ENCODE measurements around the gene KIF16B.

The KIF16B gene

GRCh38 chr20:16576219-16576618 lies 3.0 kb upstream of the KIF16B start:
- TF ChIP-seq CTCF (IDR thresholded peaks at IDR 0.05; ENCODE audit: low read depth, low read length): no peak
- Histone ChIP-seq H3K4me3 (ENCODE audit: low read depth, low read length) (no peak overlapping the region), H3K27me3 (ENCODE audit: insufficient read depth, low read depth, severe bottlenecking) (no peaks in the 10 kb centered on the region), H3K9me3 (ENCODE audit: severe bottlenecking) (no peaks in the 10 kb centered on the region), H3K27ac (no peak overlapping the region), H3K36me3 (no peaks in the 10 kb centered on the region)
- DNase-seq: no peak

- Histone ChIP-seq H3K27me3 (ENCODE audit: insufficient read depth, low read depth, severe bottlenecking) (no peaks in the 10 kb centered on the region), H3K27ac (peak overlapping the region; percentile 54), H3K4me3 (ENCODE audit: low read depth, low read length) (peak overlapping the region; percentile 58), H3K36me3 (no peaks in the 10 kb centered on the region), H3K9me3 (ENCODE audit: severe bottlenecking) (no peaks in the 10 kb centered on the region)
- DNase-seq: peak; percentile 17
- no peak for TF ChIP-seq CTCF (IDR thresholded peaks at IDR 0.05; ENCODE audit: low read depth, low read length)
Observed at GRCh38 chr20:16575390-16576140, 2.3 kb upstream of the KIF16B start.

GRCh38 chr20:16574656-16575355 lies 1.6 kb upstream of the KIF16B start:
- Histone ChIP-seq H3K27me3 (ENCODE audit: insufficient read depth, low read depth, severe bottlenecking) (no peaks in the 10 kb centered on the region), H3K27ac (peak overlapping the region; percentile 54), H3K4me3 (ENCODE audit: low read depth, low read length) (peak overlapping the region; percentile 58)

GRCh38 chr20:16571333-16571732 lies 1.9 kb downstream of the KIF16B start:
- no peak overlapping the region for H3K4me3 ChIP-seq (ENCODE audit: low read depth, low read length)
- no peaks in the 10 kb centered on the region for H3K9me3 ChIP-seq (ENCODE audit: severe bottlenecking)
- no peaks in the 10 kb centered on the region for H3K27me3 ChIP-seq (ENCODE audit: insufficient read depth, low read depth, severe bottlenecking)
- TF ChIP-seq CTCF (IDR thresholded peaks at IDR 0.05; ENCODE audit: low read depth, low read length): no peak
- H3K36me3 ChIP-seq: no peaks in the 10 kb centered on the region
- no peak for DNase-seq
- no peak overlapping the region for H3K27ac ChIP-seq

More at GRCh38 chr20:16574656-16575355, 1.6 kb upstream of the KIF16B start:
- DNase-seq: peak; percentile 86
- H3K36me3 ChIP-seq: no peaks in the 10 kb centered on the region
- H3K9me3 ChIP-seq (ENCODE audit: severe bottlenecking): no peaks in the 10 kb centered on the region
- TF ChIP-seq CTCF (IDR thresholded peaks at IDR 0.05; ENCODE audit: low read depth, low read length): no peak

GRCh38 chr20:16569246-16570153 lies 3.7 kb downstream of the KIF16B start:
- H3K9me3 ChIP-seq (ENCODE audit: severe bottlenecking): no peaks in the 10 kb centered on the region
- no peak overlapping the region for H3K4me3 ChIP-seq (ENCODE audit: low read depth, low read length)
- no peak for DNase-seq
- no peak for TF ChIP-seq CTCF (IDR thresholded peaks at IDR 0.05; ENCODE audit: low read depth, low read length)
- H3K27ac ChIP-seq: no peak overlapping the region
- no peaks in the 10 kb centered on the region for H3K36me3 ChIP-seq
- H3K27me3 ChIP-seq (ENCODE audit: insufficient read depth, low read depth, severe bottlenecking): no peaks in the 10 kb centered on the region

All from WERI-Rb-1 (cell line).